ENCODE measurements around the gene CHTOP.
"Not testable (repeated sequence)": the region's sequence is repeated elsewhere in the genome, so short reads cannot be mapped to it uniquely, and the experiment has no call there.

CHTOP gene, protein sequence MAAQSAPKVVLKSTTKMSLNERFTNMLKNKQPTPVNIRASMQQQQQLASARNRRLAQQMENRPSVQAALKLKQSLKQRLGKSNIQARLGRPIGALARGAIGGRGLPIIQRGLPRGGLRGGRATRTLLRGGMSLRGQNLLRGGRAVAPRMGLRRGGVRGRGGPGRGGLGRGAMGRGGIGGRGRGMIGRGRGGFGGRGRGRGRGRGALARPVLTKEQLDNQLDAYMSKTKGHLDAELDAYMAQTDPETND

GRCh38 chr1:153633754-153634665, at the start of gene CHTOP:
Gene CHTOP, plus strand, starts transcription at chr1:153634066. Its CDS starts 2,523 bp downstream, at chr1:153636589.
- peak; percentile 95 for DNase-seq (ENCODE audit: low spot score)

DNA sequence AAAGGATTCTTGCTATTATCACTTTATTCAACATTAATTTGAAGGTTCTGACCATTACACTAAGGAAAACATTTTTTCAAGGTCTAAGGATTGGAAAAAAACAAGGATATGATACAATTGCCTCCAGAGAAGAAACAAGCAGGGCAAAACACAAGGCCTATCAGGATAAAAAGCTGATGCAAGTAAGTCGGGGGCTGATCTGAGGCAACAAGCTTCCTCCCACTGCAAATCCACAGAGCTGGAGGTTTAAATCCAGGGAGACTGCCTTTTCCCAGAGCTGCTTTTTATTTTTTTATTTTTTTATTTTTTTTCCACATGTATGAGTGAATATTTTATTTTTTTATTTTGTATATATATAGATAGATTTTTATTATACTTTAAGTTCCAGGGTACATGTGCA, 48.9 kb upstream of the CHTOP start:
- DNase-seq (ENCODE audit: low spot score), result no peak

DNA sequence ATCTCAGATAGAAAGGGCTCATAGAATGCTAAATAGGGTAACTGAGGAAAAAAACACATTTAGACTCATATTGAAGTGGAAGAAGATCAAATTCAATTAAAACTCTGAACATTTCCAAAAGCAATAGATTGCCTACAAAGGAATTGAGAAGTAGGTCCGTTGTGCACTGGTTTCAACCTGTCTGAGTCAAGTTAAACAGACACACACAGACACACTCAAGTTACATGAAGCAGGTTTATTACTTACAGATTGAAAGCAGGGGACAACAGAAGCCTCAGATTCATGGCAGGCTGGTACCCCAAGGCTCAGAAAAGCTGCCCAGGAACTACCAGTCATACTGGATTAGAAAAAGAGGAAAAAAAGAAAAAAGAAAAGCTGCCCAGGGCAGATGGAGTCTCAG, 47.5 kb upstream of the CHTOP start:
- DNase-seq (ENCODE audit: low spot score), result no peak

DNA sequence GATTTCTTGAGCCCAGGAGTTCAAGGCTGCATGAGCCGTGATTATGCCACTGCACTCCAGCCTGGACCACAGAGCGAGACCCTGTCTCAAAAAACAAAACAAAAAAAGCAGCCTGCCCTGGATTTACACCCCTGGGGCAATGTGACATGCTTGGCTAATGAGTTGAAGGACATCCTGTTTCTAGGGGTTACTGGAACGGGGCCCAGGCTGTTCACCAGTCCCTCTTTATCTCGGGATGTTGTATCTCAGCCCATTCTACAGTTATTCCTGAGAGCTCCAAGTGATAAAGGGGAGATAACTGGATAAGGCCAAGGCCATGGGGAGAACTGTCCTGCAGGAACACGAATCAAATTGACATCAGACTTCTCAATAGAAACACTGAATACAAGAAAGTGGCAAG, 46.6 kb upstream of the CHTOP start:
- no peak for DNase-seq (ENCODE audit: low spot score)

GRCh38 chr1:153588033-153588432, 45.8 kb upstream of the CHTOP start:
- not testable (repeated sequence) for DNase-seq (ENCODE audit: low spot score)

DNA sequence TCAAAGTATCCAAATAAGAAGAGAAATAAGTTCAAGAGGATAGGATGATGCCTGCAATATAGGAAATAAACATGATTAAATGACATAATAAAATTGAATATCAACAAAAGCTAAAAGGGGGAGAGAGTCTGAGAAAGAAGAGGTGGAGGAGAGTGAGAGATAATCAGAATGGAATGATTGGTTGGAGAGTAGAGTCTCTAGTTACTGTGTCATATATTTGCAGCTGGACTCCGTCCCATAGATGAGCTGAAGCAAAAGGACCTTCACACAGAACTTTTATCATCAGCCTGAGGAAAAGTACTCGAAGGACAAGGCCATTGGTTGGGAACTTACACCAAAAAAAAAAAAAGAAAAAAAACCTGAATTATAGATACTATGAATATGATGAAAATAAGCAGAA, 45.4 kb upstream of the CHTOP start:
- no peak for DNase-seq (ENCODE audit: low spot score)

- no peak for DNase-seq (ENCODE audit: low spot score)
These were observed 41.1 kb upstream of the CHTOP start for GRCh38 chr1:153592748-153593147.

DNA sequence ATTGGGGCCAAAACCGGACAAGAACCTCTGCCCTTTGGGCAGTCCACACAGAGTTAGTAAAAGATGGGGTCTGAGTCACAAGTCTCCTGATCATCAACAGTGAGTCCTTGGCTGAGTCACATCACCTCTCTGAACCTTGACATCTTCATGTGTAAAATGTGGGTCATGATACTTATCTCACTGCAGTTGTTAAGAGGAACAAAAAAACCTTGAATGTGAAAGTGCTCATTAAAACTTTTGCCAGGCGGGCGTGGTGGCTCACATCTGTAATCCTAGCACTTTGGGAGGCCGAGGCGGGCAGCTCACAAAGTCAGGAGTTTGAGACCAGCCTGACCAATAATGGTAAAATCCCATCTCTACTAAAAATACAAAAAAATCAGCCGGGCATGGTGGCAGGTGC, 36.7 kb upstream of the CHTOP start:
- no peak for DNase-seq (ENCODE audit: low spot score)

DNA sequence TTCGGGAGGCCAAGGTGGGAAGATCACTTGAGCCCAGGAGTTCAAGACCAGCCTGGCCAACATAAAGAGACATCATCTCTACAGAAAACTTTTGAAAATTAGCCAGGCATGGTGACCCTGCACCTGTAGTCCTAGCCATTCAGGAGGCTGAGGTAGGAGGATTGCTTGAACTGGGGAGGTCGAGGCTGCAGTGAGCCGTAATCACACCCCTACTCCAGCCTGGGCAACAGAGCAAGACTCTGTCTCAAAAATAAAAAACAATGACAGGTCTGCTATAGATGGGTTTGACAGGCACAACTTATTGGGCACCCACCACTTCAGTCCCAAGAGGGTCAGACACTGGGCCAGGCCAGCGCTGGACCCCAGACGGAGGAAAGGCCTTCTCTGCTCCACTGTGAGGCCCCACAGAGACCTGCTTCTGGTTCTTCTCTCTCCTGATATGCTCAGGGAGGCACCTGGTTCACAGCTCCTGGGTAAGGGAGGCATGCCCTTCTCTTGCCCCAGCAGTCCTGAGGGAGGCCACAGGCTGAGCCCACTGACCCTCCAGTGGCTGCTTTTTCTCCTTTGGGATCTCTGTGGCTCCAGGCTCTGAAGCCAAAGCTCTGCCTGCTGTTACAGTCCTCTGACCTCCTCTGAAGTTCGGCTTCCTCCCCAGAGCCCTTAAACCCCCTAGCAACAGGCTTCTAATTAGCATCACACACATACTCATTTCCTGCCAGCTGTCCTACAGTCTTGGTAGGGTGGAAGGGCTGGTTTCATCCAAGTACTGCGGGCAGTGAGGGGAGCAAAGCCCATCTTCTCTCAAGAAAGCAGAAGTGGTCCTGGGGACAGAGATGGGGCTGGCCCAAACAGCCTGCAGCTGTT, 35.3 kb upstream of the CHTOP start:
- peak; percentile 79 for DNase-seq (ENCODE audit: low spot score)

DNA sequence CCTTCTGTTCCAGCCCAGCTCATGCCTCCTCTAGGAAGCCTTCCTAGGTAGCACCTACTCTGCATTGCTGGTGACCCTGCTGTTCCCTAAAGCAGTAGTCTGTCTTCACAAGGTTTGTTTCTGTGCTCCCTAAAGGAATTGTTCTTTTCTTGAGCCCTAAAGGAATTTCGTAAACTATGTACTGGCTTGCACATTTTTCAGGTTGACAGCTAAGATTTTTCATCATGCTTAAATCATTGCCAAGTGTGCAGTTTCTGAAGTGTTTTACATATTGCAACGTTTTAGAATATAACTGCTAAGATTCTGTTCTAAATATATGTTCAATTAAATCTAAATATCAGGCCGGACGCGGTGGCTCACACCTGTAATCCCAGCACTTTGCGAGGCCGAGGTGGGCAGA, 34.0 kb upstream of the CHTOP start:
- no peak for DNase-seq (ENCODE audit: low spot score)

GRCh38 chr1:153602749-153603148, 31.1 kb upstream of the CHTOP start:
- DNase-seq (ENCODE audit: low spot score), result no peak

- DNase-seq (ENCODE audit: low spot score), result no peak
These were observed 27.7 kb upstream of the CHTOP start for GRCh38 chr1:153606194-153606593.

DNA sequence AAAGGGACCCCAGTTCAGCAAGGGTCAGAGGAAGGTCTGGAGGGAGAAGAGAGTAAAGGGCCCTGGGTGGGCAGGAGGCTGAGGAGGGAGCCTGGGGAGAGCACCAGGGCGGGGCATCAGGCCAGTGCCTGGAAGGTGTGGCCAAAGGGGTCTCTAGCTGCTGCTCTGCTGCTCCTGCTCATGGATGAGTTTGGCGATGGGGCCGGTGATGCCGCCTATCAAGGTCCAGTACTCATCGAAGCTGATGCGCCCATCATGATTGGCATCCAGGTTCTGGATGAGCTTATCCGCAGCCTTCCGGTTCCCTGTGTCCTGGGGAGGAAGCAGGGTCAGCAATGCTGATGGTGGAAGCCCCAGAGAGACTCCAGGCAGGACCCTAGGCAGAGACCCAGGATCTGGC, 26.5 kb upstream of the CHTOP start:
- DNase-seq (ENCODE audit: low spot score), result no peak

DNA sequence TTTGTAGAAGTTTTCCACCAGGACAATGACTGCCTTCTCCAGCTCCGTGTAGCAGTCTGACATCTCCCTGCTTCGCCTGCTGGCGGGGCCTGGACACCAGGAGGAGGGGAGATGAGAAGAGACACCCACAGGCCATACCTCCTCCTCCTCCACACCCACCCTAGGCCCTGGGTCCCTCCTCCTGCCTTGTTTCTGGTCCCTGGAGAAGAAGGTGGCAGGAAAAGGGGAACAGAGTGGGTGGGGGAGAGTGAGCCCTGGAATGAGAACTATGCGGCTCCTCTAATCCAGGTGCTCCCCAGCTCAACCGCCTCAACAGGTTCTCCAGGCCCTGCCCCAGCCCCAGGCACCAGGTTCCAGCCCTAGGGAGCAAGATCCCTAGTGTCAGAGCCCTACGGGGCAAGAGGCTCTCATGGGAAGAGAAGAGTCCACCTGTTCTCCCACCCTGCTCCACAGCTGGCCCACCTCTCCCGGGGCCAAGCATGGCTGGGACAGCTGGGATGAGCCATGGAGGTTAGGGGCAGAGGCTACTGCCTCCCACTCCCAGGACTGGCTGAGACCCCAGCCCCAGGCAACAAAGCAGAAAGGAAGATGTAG, 25.7 kb upstream of the CHTOP start:
- DNase-seq (ENCODE audit: low spot score), result no peak

DNA sequence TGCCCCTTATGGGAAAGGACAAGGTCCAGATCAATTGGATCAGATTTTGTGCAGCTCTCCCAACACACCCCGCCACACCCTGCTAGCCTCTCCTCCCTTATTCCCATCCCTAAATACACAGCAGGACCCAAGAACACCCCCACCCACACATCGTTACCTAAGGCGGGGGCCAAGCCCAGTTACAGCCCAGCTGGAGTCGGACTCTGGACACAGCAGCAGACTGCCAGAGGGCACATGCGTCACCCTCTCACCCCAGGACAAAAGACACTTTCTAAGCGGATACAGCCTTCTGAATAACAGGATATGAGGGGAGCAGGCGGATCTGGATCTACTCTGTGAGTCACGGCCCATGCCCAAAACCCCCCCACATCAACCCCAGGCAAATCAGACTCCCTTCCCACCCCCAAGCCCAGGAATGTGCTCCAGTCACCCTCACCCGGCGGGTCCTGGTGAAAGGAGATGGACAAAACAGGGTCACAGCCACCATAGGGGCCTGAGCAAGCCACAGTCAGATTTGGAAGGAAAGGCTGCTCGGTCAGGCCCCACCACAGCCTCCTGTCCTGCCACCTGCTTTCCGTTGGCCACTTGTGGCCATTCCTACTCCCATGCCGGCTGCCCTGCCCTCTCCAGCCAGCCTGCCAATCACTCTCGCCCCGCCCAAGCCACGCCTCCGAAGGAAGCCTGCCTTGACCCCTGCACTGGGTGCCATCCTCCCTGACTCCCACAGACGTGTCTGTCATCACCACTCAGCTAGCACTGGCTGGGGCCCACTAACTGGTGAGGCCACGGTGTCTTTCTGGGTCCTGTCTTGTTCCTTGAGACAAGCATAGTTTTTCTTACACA, 24.9 kb upstream of the CHTOP start:
- peak; percentile 91 for DNase-seq (ENCODE audit: low spot score)

DNA sequence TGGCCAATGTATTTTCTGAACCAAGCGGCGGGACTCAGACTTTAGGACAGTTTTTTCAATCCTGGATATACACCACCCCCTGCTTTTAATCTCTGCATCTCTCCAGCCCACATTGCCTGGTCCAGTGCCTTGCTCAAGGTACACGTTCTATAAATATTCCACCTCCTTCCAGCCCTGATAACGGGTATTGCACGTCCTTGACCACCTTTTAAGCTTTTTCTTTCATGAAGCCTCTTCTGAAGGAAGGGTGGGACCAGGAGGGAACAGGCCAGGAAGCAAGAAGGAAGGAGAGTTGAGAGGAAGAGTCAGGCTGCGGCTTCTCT, 24.3 kb upstream of the CHTOP start:
- DNase-seq (ENCODE audit: low spot score), result no peak

DNA sequence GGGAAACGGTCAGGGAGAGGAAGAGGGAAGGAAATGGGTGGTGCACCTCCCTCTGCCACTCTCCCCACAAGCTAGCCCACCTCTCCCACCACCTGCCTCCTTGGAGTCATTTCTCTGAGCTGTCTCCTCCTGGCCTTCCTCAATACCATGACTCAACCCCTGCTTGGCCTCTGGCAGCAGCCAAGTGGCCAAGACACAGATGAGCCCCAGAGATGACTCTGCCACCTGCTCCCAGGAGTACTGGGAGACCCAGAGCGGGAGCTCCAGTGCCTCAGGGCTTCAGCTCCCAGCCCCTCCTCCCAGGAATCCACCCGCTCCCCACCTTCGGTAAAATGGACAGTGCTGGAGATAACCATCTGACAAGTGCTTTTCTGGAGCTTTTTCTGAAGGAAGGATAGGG, 23.5 kb upstream of the CHTOP start:
- DNase-seq (ENCODE audit: low spot score), result no peak

- DNase-seq (ENCODE audit: low spot score), result no peak
These were observed 23.0 kb upstream of the CHTOP start for GRCh38 chr1:153610811-153611301.

- DNase-seq (ENCODE audit: low spot score), result no peak
These were observed 22.5 kb upstream of the CHTOP start for GRCh38 chr1:153611356-153611755.

GRCh38 chr1:153612111-153612754, 21.6 kb upstream of the CHTOP start:
- DNase-seq (ENCODE audit: low spot score), result no peak
